T-helper 2 cell (primary cell): ENCODE results near the gene MAP2K5.

Source experiments
- DNase-seq, 5 experiments: peaks; one replicate each; pipeline versions ENCODE4 v3.0.0 to v3.0.0-alpha.2; 2012 to 2022

MAP2K5 gene

GRCh38 chr15:67785431-67785830 lies 242.9 kb downstream of the MAP2K5 start:
- no peak for DNase-seq

GRCh38 chr15:67786646-67787045 lies 244.1 kb downstream of the MAP2K5 start:
- no peak for DNase-seq

- DNase-seq = no peak
These were observed 246.5 kb downstream of the MAP2K5 start for GRCh38 chr15:67788986-67789385.

- no peak for DNase-seq
These were observed 248.3 kb downstream of the MAP2K5 start for GRCh38 chr15:67790610-67791319.

GRCh38 chr15:67792250-67792942 lies 249.9 kb downstream of the MAP2K5 start:
- no peak for DNase-seq

GRCh38 chr15:67794832-67795574 lies 252.5 kb downstream of the MAP2K5 start:
- DNase-seq = no peak

- DNase-seq = no peak
These were observed 254.0 kb downstream of the MAP2K5 start for GRCh38 chr15:67796196-67797127.

- no peak for DNase-seq
These were observed 257.3 kb downstream of the MAP2K5 start for GRCh38 chr15:67799801-67800205.

- DNase-seq = no peak
These were observed 258.6 kb downstream of the MAP2K5 start for GRCh38 chr15:67801142-67801541.

GRCh38 chr15:67801926-67802914 lies 259.7 kb downstream of the MAP2K5 start:
- no peak for DNase-seq

- DNase-seq = no peak
These were observed 260.8 kb downstream of the MAP2K5 start for GRCh38 chr15:67803299-67803698.

GRCh38 chr15:67803996-67804843 lies 261.7 kb downstream of the MAP2K5 start:
- no peak for DNase-seq

- DNase-seq = no peak
These were observed 262.6 kb downstream of the MAP2K5 start for GRCh38 chr15:67805008-67805665.

- no peak for DNase-seq
These were observed 263.4 kb downstream of the MAP2K5 start for GRCh38 chr15:67805666-67806516.

- DNase-seq = no peak
These were observed 264.0 kb downstream of the MAP2K5 start for GRCh38 chr15:67806536-67806935.

GRCh38 chr15:67807141-67807540 lies 264.6 kb downstream of the MAP2K5 start:
- no peak for DNase-seq

- DNase-seq = no peak
These were observed 265.3 kb downstream of the MAP2K5 start for GRCh38 chr15:67807836-67808235.

- DNase-seq = no peak
These were observed 266.3 kb downstream of the MAP2K5 start for GRCh38 chr15:67808821-67809220.

GRCh38 chr15:67809441-67809840 lies 266.9 kb downstream of the MAP2K5 start:
- no peak for DNase-seq
